ENCODE measurements around the gene ADAMTS7. TPM values are rescaled to one million over a fixed set of nuclear protein-coding genes. Genes with fewer than 3 reads are reported as not detected.
A peak's percentile ranks its signal among the peaks of the same experiment; 100 is the strongest.
"Not testable (repeated sequence)": the region's sequence is repeated elsewhere in the genome, so short reads cannot be mapped to it uniquely, and the experiment has no call there.

The ADAMTS7 gene
- polyA plus RNA-seq, 2 of the 4 experiments (the other 2 are of a cell fraction), result 1.5 to 2.9 TPM

- TF ChIP-seq RNF2 (IDR thresholded peaks at IDR 0.05; ENCODE audit: borderline replicate concordance, low read depth) (no peak), ELK1 (IDR thresholded peaks at IDR 0.05; ENCODE audit: low read depth, low read length) (no peak)
- TF ChIP-seq, protein P1, sequence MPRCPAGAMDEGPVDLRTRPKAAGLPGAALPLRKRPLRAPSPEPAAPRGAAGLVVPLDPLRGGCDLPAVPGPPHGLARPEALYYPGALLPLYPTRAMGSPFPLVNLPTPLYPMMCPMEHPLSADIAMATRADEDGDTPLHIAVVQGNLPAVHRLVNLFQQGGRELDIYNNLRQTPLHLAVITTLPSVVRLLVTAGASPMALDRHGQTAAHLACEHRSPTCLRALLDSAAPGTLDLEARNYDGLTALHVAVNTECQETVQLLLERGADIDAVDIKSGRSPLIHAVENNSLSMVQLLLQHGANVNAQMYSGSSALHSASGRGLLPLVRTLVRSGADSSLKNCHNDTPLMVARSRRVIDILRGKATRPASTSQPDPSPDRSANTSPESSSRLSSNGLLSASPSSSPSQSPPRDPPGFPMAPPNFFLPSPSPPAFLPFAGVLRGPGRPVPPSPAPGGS (IDR thresholded peaks at IDR 0.05), result no peak
- TF ChIP-seq, protein P2, sequence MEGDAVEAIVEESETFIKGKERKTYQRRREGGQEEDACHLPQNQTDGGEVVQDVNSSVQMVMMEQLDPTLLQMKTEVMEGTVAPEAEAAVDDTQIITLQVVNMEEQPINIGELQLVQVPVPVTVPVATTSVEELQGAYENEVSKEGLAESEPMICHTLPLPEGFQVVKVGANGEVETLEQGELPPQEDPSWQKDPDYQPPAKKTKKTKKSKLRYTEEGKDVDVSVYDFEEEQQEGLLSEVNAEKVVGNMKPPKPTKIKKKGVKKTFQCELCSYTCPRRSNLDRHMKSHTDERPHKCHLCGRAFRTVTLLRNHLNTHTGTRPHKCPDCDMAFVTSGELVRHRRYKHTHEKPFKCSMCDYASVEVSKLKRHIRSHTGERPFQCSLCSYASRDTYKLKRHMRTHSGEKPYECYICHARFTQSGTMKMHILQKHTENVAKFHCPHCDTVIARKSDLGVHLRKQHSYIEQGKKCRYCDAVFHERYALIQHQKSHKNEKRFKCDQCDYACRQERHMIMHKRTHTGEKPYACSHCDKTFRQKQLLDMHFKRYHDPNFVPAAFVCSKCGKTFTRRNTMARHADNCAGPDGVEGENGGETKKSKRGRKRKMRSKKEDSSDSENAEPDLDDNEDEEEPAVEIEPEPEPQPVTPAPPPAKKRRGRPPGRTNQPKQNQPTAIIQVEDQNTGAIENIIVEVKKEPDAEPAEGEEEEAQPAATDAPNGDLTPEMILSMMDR (IDR thresholded peaks at IDR 0.05), result no peak
- no peak for FAIRE-seq
- 73% methylated on average over 11 of the region's 17 CpGs for WGBS (ENCODE audit: missing lambda C conversion rate)
- Histone ChIP-seq H3K4me2 (no peak overlapping the region), H3K9me3 (peaks cover 6% of the 10 kb centered on the region; the same call in 1 of the 3 replicates), H3K27ac (no peak overlapping the region), H3K4me1 (no peaks in the 10 kb centered on the region), H3K4me3 (no peak overlapping the region)
- CTCF ChIA-PET, result interaction anchor here (1.2 kb wide), 1 partner anchor 18 kb away, joined by 4 read pairs; no protein-coding TSS in a partner anchor
- POLR2A ChIA-PET, result interaction anchor here (1.1 kb wide), 1 partner anchor 22 kb away, joined by 3 read pairs; the partner anchor contains the start of gene ADAMTS7
- DNase-seq (ENCODE audit: low read depth in 1 of 2, low spot score in 1 of 2), result no peak
- no peak for ATAC-seq
These were observed 21.6 kb downstream of the ADAMTS7 start for GRCh38 chr15:78789615-78790014.

GRCh38 chr15:78788016-78788660 lies 23.1 kb downstream of the ADAMTS7 start:
- 84% methylated on average over 14 of the region's 14 CpGs for WGBS (ENCODE audit: missing lambda C conversion rate)
- Histone ChIP-seq H3K9me3 (peaks cover 7% of the 10 kb centered on the region; the same call in 1 of the 3 replicates), H3K27ac (no peak overlapping the region), H3K4me1 (no peaks in the 10 kb centered on the region), H3K4me2 (no peak overlapping the region), H3K4me3 (no peak overlapping the region)
- DNase-seq (ENCODE audit: low read depth in 1 of 2, low spot score in 1 of 2) (no peak), ATAC-seq (0 out of 6 replicates have a peak, but pooled peaks of 1 of the 2 experiments have one; percentile 24), FAIRE-seq (no peak)
- ChIA-PET CTCF (interaction anchor here (4.1 kb wide), 1 partner anchor 24 kb away, joined by 19 read pairs; the partner anchor contains the start of gene ADAMTS7), POLR2A (interaction anchor here (1.1 kb wide), 1 partner anchor 24 kb away, joined by 3 read pairs; the partner anchor contains the start of gene ADAMTS7)
- TF ChIP-seq POLR2AphosphoS2 (conservative IDR thresholded peaks at IDR 0.05; ENCODE audit: low read length), result no peak
- TF ChIP-seq, protein P3, sequence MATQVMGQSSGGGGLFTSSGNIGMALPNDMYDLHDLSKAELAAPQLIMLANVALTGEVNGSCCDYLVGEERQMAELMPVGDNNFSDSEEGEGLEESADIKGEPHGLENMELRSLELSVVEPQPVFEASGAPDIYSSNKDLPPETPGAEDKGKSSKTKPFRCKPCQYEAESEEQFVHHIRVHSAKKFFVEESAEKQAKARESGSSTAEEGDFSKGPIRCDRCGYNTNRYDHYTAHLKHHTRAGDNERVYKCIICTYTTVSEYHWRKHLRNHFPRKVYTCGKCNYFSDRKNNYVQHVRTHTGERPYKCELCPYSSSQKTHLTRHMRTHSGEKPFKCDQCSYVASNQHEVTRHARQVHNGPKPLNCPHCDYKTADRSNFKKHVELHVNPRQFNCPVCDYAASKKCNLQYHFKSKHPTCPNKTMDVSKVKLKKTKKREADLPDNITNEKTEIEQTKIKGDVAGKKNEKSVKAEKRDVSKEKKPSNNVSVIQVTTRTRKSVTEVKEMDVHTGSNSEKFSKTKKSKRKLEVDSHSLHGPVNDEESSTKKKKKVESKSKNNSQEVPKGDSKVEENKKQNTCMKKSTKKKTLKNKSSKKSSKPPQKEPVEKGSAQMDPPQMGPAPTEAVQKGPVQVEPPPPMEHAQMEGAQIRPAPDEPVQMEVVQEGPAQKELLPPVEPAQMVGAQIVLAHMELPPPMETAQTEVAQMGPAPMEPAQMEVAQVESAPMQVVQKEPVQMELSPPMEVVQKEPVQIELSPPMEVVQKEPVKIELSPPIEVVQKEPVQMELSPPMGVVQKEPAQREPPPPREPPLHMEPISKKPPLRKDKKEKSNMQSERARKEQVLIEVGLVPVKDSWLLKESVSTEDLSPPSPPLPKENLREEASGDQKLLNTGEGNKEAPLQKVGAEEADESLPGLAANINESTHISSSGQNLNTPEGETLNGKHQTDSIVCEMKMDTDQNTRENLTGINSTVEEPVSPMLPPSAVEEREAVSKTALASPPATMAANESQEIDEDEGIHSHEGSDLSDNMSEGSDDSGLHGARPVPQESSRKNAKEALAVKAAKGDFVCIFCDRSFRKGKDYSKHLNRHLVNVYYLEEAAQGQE (IDR thresholded peaks at IDR 0.05), result no peak
- TF ChIP-seq ESRRA (IDR thresholded peaks at IDR 0.05; ENCODE audit: borderline replicate concordance, low read length), result no peak
- TF ChIP-seq USF2 (IDR thresholded peaks at IDR 0.05), result no peak
- TF ChIP-seq POLR2A (IDR thresholded peaks at IDR 0.05; ENCODE audit: low read length), result 0 out of 2 replicates have a peak, but pooled peaks have one; percentile 13

DNA sequence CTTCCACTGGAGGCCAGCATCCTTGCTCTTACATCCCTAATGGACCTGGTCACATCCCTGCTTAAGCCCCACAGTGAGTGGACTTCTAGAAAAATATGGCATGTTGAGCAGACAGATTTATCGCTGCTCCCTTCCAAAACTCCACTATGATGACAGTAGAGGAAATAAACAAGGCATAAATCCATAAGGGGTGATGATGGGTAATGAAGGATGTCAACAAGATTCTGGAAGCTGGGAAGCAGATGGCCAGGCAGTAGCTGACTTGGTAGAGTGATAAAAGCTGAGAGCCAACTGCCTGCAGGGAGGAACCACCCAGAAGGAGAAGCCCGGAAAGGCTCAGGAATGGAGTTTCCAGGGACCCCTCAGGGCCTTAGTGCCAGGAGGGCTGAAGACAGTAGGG lies 28.9 kb downstream of the ADAMTS7 start:
- ATAC-seq; FAIRE-seq; DNase-seq (ENCODE audit: low read depth in 1 of 2, low spot score in 1 of 2); POLR2A ChIA-PET; H3K4me3 ChIP-seq; H3K4me2 ChIP-seq; H3K27ac ChIP-seq; H3K4me1 ChIP-seq; H3K9me3 ChIP-seq; CTCF ChIA-PET: not testable (repeated sequence)
- WGBS (ENCODE audit: missing lambda C conversion rate), result 94% methylated on average over 2 of the region's 2 CpGs

- WGBS (ENCODE audit: missing lambda C conversion rate), result 79% methylated on average over 4 of the region's 4 CpGs
- FAIRE-seq, result not testable (repeated sequence)
These were observed 29.9 kb downstream of the ADAMTS7 start for GRCh38 chr15:78781381-78781780.

DNA sequence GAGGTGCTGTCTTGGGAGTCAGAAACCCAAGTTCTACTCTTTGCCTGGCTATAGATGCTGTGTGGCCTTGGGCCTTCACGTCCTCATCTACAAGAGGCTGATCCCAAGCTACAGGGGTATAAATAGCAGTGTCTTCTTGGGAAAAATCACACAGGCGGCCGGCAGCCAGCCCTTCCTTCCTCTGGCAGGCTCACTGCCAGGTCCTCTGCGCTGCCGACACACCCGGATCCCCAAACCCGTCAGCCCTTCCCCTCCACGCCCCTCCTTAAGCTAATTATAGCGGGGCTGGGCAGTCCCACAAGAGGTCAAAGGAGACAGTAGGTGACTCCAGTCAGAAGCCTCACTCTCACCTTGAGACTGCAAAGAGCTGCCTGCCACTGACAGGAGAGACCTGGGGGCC lies 31.3 kb downstream of the ADAMTS7 start:
- H3K27ac ChIP-seq; H3K9me3 ChIP-seq; CTCF ChIA-PET; H3K4me3 ChIP-seq; POLR2A ChIA-PET; H3K4me2 ChIP-seq; FAIRE-seq; H3K4me1 ChIP-seq; DNase-seq (ENCODE audit: low read depth in 1 of 2, low spot score in 1 of 2): not testable (repeated sequence)
- peak in 1 of 2 experiments; percentile 9; a peak in 2 of 6 replicates for ATAC-seq
- 77% methylated on average over 2 of the region's 9 CpGs for WGBS (ENCODE audit: missing lambda C conversion rate)

More at GRCh38 chr15:78781381-78781780, 29.9 kb downstream of the ADAMTS7 start:
- H3K4me3 ChIP-seq; H3K4me2 ChIP-seq; POLR2A ChIA-PET; H3K27ac ChIP-seq; DNase-seq (ENCODE audit: low read depth in 1 of 2, low spot score in 1 of 2); H3K4me1 ChIP-seq; ATAC-seq; H3K9me3 ChIP-seq: not testable (repeated sequence)
- CTCF ChIA-PET, result interaction anchor here (0.8 kb wide), 1 partner anchor 403 kb away, joined by 3 read pairs; no protein-coding TSS in a partner anchor

DNA sequence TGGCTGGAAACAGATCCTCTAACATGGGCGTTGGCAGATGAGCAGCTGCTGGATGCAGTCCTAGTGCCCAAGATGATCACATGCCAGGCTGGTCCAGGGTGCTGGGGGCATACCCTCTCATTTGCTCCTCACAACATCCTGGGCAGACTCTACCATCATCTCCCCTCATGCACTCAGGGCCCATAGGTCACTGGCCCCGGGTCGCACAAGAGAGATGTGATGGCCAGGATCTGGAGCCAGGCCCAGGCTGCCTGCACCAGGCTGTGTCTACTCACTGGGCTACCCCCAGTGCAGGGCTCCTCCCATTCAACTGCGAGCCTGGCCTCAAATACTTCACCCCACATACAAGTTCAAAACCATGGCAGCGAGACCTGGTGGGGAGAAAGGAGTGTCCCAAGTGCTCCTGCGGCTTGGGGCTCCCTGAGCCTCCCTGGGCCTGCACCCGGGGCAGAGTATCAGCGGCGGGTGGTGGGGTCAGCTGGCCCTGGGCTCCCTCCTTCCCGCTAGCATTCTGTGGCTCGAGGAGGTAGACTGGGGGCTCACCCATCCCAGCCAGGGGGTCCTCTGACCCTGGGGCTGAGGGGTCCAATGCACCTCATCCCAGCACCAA lies 32.0 kb downstream of the ADAMTS7 start:
- H3K27ac ChIP-seq; CTCF ChIA-PET; POLR2A ChIA-PET; H3K4me1 ChIP-seq; H3K4me2 ChIP-seq; H3K4me3 ChIP-seq; ATAC-seq; DNase-seq (ENCODE audit: low read depth in 1 of 2, low spot score in 1 of 2); H3K9me3 ChIP-seq; FAIRE-seq: not testable (repeated sequence)
- 54% methylated on average over 6 of the region's 11 CpGs for WGBS (ENCODE audit: missing lambda C conversion rate)

Data from A549 (cell line).